Rectal smooth muscle tissue (tissue), 1 donor: ENCODE data around the gene FOXE3.

Source experiments
- H3K27ac ChIP-seq: one replicate; pipeline ENCODE4 v1.7.0; 2013; ENCODE audit warnings: low read depth, low read length, inconsistent platforms
- H3K27me3 ChIP-seq: one replicate; pipeline ENCODE4 v1.7.0; 2013; ENCODE audit warnings: low read length; ENCODE audit not compliant: control insufficient read depth, insufficient read depth
- H3K36me3 ChIP-seq: one replicate; pipeline ENCODE4 v1.7.0; 2013; ENCODE audit warnings: low read length; ENCODE audit not compliant: control insufficient read depth, insufficient read depth
- H3K4me1 ChIP-seq: one replicate; pipeline ENCODE4 v1.7.0; 2013; ENCODE audit warnings: low read length; ENCODE audit not compliant: control insufficient read depth, insufficient read depth
- H3K4me3 ChIP-seq: one replicate; pipeline ENCODE4 v1.7.0; 2013; ENCODE audit warnings: low read length
- H3K9ac ChIP-seq: one replicate; pipeline ENCODE4 v1.7.0; 2013; ENCODE audit warnings: low read length

FOXE3 gene

GRCh38 chr1:47439017-47439818 lies 23.1 kb downstream of the FOXE3 start:
- Histone ChIP-seq H3K36me3 (no peaks in the 10 kb centered on the region), H3K27ac (no peak overlapping the region), H3K27me3 (peaks cover 34% of the 10 kb centered on the region), H3K4me3 (peak overlapping the region; percentile 45), H3K9ac (no peak overlapping the region), H3K4me1 (no peaks in the 10 kb centered on the region)

GRCh38 chr1:47439819-47440598 lies 23.9 kb downstream of the FOXE3 start:
- Histone ChIP-seq H3K9ac (peak overlapping the region; percentile 39), H3K4me3 (peak overlapping the region; percentile 45), H3K27me3 (peaks cover 39% of the 10 kb centered on the region), H3K27ac (no peak overlapping the region), H3K36me3 (no peaks in the 10 kb centered on the region), H3K4me1 (peaks cover 3% of the 10 kb centered on the region)

DNA sequence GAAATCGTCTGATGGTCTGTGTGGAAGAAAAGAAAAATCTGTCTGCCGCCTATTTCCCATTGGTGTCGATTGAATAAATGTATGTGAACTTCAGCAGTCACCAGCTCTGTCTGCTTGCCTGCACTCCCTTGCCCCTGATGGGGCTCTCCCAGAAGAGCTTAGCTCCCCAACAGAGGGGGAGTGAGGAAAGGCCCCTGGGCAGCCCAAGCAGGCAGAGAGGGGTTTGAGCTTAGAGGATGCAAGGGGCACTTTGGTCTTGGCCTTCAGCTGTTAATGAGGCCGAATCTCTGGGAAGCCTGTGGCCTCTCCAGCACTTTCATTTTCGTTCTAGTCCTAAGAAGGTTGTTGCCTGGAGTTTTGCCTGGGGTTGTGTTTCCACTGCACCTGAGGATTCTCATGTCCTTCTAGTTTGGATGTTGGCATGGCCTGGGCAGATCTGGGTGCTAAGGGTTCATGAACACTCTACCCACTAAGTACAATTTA lies 24.6 kb downstream of the FOXE3 start:
- Histone ChIP-seq H3K4me3 (peak overlapping the region; percentile 35), H3K36me3 (no peaks in the 10 kb centered on the region), H3K9ac (peak overlapping the region; percentile 51), H3K27ac (no peak overlapping the region), H3K27me3 (peaks cover 42% of the 10 kb centered on the region), H3K4me1 (peaks cover 3% of the 10 kb centered on the region)

- Histone ChIP-seq H3K4me1 (peaks cover 3% of the 10 kb centered on the region), H3K27me3 (peaks cover 45% of the 10 kb centered on the region), H3K27ac (no peak overlapping the region), H3K36me3 (no peaks in the 10 kb centered on the region), H3K9ac (no peak overlapping the region), H3K4me3 (peak overlapping the region; percentile 35)
Observed at GRCh38 chr1:47441450-47442106, 25.5 kb downstream of the FOXE3 start.

GRCh38 chr1:47442202-47442601 lies 26.1 kb downstream of the FOXE3 start:
- H3K4me3 ChIP-seq = no peak overlapping the region
- H3K36me3 ChIP-seq = no peaks in the 10 kb centered on the region
- peaks cover 3% of the 10 kb centered on the region for H3K4me1 ChIP-seq
- H3K27me3 ChIP-seq = peaks cover 46% of the 10 kb centered on the region
- H3K9ac ChIP-seq = no peak overlapping the region
- H3K27ac ChIP-seq = no peak overlapping the region

DNA sequence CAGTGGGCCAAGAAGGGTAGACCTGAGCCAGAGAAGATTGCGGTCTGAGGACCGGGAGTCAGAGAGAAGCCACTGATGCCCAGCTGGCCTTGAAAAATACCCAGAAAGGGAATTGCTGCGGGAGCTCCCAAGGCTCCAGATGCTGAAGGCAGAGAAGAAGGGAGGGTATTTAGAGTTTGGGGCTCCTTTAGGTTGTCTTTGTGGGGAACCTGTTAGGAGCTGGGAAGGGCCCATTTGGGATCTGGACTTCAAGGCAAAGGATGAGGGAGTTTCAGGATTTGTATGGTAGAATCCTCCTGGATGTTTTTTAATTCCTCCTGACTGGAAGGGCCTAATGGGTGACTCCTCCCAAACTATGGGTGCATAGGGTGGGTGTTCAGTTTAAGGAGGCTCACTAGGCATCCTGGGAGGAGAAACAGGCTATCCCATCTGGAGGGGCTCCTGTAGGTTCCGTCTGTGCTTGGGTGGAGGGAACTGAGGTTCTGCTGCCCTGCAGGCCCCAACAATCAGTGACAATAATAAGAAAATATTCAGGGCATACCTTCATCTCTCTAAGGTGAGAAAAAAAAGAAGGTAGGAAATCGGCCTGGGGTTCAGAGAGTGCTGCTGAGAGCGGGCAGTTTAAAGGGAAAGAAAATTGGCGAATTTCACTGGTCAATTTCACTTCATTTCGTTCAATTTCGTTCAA lies 26.9 kb downstream of the FOXE3 start:
- Histone ChIP-seq H3K9ac (no peak overlapping the region), H3K4me3 (no peak overlapping the region), H3K27me3 (peaks cover 50% of the 10 kb centered on the region), H3K27ac (no peak overlapping the region), H3K36me3 (no peaks in the 10 kb centered on the region), H3K4me1 (peaks cover 3% of the 10 kb centered on the region)

GRCh38 chr1:47443530-47444296 lies 27.6 kb downstream of the FOXE3 start:
- Histone ChIP-seq H3K27ac (no peak overlapping the region), H3K4me1 (peaks cover 3% of the 10 kb centered on the region), H3K4me3 (peak overlapping the region; percentile 66), H3K9ac (no peak overlapping the region), H3K27me3 (peaks cover 57% of the 10 kb centered on the region), H3K36me3 (no peaks in the 10 kb centered on the region)

DNA sequence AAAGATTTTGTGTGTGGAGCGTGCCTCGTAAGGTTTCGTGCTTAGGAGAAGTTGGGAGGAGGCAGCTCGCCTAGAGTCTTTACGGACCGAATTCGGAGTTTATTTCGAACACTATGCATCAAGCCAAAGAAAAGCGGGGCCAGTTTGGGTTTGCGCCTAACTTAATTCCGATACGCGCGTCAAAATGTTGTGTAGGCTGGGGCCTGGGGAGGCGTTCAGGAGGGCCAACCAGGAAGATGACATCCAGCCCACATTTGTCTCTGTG lies 28.1 kb downstream of the FOXE3 start:
- H3K27me3 ChIP-seq = peaks cover 56% of the 10 kb centered on the region
- H3K4me1 ChIP-seq = peaks cover 3% of the 10 kb centered on the region
- no peak overlapping the region for H3K27ac ChIP-seq
- H3K36me3 ChIP-seq = no peaks in the 10 kb centered on the region
- H3K9ac ChIP-seq = no peak overlapping the region
- peak overlapping the region; percentile 66 for H3K4me3 ChIP-seq

GRCh38 chr1:47444562-47445465 lies 28.7 kb downstream of the FOXE3 start:
- Histone ChIP-seq H3K4me1 (peaks cover 3% of the 10 kb centered on the region), H3K27ac (no peak overlapping the region), H3K9ac (no peak overlapping the region), H3K27me3 (peaks cover 52% of the 10 kb centered on the region), H3K36me3 (no peaks in the 10 kb centered on the region), H3K4me3 (peak overlapping the region; percentile 66)

- Histone ChIP-seq H3K4me3 (no peak overlapping the region), H3K27me3 (peaks cover 48% of the 10 kb centered on the region), H3K4me1 (peaks cover 3% of the 10 kb centered on the region), H3K36me3 (no peaks in the 10 kb centered on the region), H3K27ac (no peak overlapping the region), H3K9ac (no peak overlapping the region)
Observed at GRCh38 chr1:47445823-47446550, 29.9 kb downstream of the FOXE3 start.
